NCI-H82 (cell line): ENCODE measurements around the gene KRT32.

Experiments used
- DNase-seq: peaks from one replicate; lab custom pipeline; 2025; lab: John Stamatoyannopoulos, UW

KRT32 gene

GRCh38 chr17:41466988-41467387 is at the start of gene KRT32:
TSS of gene KRT32 (minus strand) at chr17:41467386. CDS start at chr17:41467325, 61 bp downstream.
- no peak for DNase-seq

- no peak for DNase-seq
These were observed 49.7 kb upstream of the KRT32 start for GRCh38 chr17:41516830-41517283.

- no peak for DNase-seq
These were observed 49.1 kb upstream of the KRT32 start for GRCh38 chr17:41516147-41516829.

- no peak for DNase-seq
These were observed 46.0 kb upstream of the KRT32 start for GRCh38 chr17:41513168-41513547.

GRCh38 chr17:41512546-41513167 is 45.5 kb upstream of the KRT32 start:
- DNase-seq, result no peak

- DNase-seq, result no peak
These were observed 44.5 kb upstream of the KRT32 start for GRCh38 chr17:41511716-41512115.

GRCh38 chr17:41511116-41511515 is 43.9 kb upstream of the KRT32 start:
- DNase-seq, result no peak

GRCh38 chr17:41510251-41511065 is 43.3 kb upstream of the KRT32 start:
- no peak for DNase-seq

- DNase-seq, result no peak
These were observed 40.2 kb upstream of the KRT32 start for GRCh38 chr17:41507315-41507880.

- DNase-seq, result no peak
These were observed 38.9 kb upstream of the KRT32 start for GRCh38 chr17:41505809-41506767.

GRCh38 chr17:41505007-41505808 is 38.0 kb upstream of the KRT32 start, which contains the start of gene KRT13:
TSS of gene KRT13 (minus strand) at chr17:41505612. CDS start at chr17:41505550, 62 bp downstream.
- DNase-seq, result no peak

GRCh38 chr17:41504246-41504977 is 37.2 kb upstream of the KRT32 start:
- DNase-seq, result no peak

- DNase-seq, result no peak
These were observed 36.0 kb upstream of the KRT32 start for GRCh38 chr17:41503202-41503601.

GRCh38 chr17:41500131-41500911 is 33.1 kb upstream of the KRT32 start:
- DNase-seq, result no peak

GRCh38 chr17:41499714-41500113 is 32.5 kb upstream of the KRT32 start:
- no peak for DNase-seq

- no peak for DNase-seq
These were observed 31.1 kb upstream of the KRT32 start for GRCh38 chr17:41498276-41498675.

GRCh38 chr17:41496803-41497484 is 29.8 kb upstream of the KRT32 start:
- peak; percentile 54 for DNase-seq

GRCh38 chr17:41494524-41494923 is 27.3 kb upstream of the KRT32 start:
- DNase-seq, result no peak
